GM21515 (cell line): Measurements from ENCODE around the gene GALNT18.

Experiments used
- ATAC-seq: cut with Tn5 transposase; IDR thresholded peaks from one replicate; pipeline ENCODE4 v1.9.1; 2021; ENCODE audit not compliant: unreplicated experiment

GALNT18 gene

DNA sequence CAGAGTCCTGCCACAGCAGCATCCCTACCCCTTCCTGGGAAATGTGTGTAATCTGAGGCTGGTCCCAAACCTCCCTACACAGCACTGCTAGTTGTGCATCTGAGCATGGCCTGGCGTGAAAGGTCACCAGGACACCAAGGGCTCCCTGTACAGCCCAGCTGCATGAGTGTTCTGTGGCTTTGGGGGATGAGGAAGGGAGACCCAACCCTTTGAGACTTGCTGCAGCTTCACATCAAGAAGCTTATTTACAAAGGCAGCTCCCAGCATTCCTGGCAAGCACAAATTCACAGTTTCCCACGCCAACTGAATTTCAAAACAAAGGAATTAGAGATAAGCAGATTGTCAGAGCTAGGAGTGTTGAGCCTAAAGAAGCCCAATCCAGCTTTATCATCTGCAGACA is 301.0 kb downstream of the GALNT18 start:
- no peak for ATAC-seq

DNA sequence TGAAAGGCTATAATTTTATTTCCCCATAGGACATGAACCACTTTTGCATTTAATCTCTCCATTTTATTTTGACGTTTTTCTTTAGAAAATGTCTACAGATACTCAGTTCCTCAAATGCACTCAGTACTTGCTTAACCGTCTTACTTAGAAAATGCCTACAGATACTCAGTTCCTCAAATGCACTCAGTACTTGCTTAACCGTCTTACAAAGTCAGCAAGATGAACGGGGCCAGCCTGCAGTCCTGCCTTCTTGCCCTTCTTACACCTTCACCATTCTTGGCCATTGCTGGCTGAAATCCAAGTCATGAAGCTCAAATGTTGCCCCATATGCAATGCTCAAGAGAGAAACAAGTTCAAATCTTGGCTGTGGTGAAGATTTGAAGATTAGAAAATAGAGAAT is 302.8 kb downstream of the GALNT18 start:
- ATAC-seq: peak; percentile 69

DNA sequence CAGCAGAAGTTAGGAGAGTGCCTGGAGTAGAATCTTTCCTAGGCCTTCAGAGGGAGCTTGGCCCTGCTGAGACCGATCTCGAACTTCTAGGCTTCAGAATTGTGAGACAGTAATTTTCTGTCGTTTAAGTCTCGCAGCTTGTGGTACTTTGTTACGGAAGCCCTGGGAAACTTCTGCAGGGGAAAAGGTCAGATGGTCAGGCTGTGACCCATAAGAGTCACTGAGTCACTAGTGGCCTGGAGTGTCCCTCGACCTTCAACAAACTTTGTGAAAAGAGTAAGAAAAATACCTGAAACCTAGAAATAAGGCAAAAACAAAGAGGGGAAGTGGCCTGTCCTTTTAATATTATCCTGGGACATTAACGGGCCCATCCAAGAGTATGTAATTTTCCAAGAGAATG is 303.3 kb downstream of the GALNT18 start:
- ATAC-seq: no peak

DNA sequence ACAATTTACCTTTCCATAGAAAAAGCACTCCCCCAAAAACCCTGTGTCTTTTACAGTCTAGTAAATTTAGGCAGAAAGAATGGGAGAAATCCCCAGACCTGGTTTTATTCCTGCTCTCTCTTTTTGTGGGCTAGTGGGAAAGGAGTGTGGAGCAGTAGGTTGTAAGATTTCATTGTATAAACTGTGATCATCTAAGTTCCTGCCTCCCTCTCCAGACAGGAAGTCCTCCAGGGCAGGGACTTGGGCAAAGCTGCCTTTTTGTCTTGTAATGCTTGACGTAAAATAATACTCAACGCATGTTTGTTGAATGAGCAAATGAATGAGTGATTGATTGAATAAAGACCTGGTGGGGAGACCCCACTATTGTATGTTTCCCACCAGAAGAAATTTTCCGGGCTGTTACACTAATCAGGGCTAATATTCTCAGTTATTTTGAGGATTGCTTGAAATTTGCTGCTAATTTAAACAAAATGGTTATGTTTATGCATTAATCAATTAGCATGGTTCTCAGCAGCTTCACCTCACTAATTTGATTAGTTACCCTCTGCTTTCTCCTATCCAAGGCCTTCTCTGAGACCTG is 305.1 kb downstream of the GALNT18 start:
- ATAC-seq: no peak

DNA sequence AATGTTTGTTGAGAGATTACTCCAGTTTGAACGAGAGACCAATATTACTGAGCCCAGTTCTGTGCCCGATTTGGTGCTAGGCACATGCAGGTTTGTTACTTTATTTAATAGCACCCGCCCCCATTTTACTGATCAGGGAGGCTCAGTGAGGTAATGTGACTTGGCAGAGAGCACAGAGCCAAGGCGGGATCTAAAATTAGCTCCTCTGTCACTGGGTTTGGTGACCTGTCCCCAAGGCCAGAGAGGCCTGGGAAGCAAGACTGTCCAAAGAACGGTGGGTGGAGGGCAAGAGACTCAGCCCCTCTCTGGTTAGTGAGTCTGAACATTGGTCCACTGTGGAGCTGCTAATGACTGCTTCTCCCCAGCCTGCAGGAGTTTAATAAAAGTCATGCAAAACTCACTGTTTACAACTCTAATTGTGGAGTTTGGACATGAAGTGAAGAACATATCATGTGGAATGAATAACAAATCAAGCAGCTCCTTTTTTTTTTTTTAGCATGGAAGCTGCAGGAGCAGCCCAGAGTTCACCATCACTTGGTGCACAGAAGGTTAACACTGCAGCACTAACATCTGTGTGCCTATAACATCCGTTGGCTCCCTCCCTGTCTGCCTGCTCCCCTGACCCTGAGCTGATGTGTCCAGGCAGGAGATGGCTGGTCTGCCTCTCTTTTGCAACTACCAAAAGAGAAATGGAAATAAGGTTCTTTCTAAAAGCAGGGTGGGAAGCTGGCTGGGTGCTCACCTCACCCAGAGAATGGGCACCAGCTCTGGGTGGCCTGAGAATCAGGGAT is 307.7 kb downstream of the GALNT18 start:
- ATAC-seq: no peak

DNA sequence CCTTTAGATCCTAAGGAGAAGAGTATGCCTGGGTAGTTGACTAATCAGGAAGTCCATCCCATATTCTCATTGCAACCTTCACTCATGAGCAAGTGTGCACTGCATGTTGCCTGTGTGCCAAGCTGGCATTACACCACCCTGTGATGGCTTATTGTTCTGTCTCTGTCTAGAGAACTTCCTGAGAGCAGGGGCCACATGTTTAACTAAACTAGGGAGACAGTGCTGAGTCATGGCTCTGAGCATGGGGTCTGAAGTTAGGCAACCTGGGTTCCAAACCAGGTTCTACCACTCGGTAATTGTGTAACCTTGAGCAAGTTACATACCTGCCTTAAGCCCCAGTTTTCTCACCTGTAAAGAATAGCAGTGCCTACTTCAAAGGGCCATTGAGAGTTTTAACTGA is 308.4 kb downstream of the GALNT18 start:
- no peak for ATAC-seq

DNA sequence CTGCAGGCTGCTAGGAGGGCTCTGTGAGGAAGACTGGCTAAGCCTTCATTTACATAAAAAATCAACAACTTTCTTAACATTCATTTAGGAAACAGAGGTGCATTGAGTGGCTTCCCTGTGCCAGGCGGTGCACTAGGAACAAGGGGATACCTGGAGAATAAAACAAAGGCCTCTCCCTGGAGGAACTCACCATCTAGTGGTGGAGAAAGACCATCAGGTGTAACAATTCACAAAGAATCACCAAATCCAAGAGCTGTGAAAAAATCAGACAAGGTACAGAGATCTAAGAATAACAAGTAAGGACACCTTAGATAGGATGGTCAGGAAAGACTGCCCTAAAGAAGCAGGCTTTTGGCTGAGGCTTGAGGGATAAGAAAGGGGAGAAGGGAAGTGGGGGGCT is 309.1 kb downstream of the GALNT18 start:
- ATAC-seq: no peak

DNA sequence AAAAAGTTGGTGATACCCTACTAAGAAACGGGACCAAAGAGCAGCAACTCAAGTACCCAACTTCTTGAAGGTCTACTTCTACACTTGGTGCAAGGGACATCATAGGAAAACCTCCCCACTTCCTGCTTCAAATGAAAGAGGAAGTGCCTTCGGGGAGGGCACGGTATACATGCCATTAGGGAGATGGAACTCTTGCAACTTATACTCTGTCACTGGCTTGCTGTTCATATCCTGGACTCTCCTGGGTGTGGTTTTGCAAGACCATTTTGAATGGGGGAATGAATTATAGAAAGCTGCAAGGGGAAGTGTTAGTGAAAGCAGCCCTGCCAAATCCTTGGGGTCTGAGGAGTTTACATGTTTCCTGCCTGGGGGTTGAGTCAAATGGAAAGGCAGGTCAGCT is 310.6 kb downstream of the GALNT18 start:
- ATAC-seq: no peak

DNA sequence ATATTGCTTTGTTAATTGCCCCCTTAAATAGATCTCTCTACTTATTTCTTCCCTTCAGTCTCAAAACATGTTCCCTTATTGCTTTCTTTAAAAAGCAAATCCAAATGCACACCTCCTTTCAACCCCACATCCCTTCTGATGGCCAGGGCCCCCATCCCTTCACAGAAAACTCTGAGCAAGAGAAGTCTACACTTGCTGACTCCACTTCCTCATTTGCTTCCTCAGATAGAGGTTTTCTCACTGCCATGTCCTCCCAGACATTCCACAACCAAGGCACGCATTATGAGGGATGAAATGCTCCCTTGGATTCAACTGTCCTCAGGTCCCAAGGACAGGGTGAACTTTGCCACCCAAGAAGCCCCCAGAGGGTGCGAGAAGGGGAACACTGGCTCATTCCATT is 311.9 kb downstream of the GALNT18 start:
- no peak for ATAC-seq

DNA sequence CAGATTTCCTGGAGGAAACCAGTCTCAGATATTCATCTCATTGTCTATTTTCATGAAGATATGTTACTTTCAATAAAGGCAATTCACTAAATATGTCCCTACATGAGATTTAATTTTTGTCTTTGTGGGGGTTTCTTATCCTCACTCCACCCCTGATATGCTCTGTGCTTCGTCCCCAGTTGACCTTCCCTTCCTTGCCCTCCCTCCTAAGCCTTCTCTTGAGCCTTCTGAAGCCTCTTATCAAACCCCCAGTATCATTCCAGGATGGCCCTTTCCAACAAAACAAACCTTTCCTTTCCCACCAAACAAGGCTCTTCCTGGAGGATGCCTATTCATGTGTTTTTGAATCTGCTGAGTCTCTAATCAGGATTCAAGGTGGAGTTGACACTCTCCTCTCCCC is 313.6 kb downstream of the GALNT18 start:
- no peak for ATAC-seq

DNA sequence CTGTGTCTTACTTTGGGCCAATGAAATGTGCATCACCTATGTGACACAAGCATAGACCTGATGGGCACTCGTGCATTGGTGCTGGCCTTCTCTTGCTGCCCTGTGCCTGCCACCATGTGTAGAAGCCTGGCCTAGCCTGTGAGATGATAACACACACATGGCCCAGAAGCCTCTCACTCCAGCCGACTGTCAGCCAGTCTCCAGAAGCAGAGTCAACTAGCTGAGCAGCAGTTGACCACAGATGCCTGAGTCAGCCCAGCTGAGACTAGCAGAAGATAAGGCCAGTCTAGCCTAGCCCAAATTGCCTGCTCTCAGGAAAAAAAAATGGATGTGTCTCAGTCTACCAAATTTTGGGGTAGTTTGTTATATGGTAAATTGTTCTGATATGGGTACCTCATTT is 314.9 kb downstream of the GALNT18 start:
- no peak for ATAC-seq

DNA sequence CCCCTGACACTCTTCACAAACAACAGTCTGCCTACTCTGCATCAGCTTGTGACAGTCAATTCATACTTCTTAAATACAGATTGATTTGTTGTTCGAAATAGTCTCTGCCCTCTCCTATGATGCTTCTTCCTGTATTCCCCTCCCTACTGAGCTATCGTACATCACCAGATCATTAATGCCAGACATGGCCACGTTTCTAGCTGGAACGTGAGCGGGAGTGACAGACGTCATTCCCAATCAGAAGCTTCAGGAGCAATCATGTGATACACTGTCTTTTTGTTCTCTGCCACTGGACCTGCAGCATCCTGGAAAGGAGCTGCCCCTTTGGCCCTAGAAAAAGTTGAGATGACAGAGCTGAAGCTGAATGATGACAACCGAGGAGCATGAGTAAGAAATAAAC is 317.3 kb downstream of the GALNT18 start:
- no peak for ATAC-seq

DNA sequence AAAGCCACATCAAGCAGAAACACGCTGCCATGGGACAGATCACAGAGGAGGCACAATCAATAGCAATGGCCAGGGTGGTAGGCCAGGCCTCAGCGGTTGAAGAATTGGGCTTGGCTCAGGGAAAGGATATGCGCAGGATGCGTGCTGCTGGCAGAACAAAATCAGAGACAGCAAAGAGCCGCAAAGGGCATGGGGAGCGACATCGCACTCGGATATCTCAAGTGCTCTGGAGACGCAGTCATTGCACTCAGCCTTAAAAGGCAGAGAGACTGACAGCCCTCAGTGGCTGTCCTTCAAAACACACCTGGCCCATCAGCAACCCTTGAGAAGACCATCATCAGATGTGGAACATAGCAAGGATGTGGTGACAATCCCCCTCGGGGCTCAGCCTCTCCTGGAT is 319.2 kb downstream of the GALNT18 start:
- no peak for ATAC-seq

DNA sequence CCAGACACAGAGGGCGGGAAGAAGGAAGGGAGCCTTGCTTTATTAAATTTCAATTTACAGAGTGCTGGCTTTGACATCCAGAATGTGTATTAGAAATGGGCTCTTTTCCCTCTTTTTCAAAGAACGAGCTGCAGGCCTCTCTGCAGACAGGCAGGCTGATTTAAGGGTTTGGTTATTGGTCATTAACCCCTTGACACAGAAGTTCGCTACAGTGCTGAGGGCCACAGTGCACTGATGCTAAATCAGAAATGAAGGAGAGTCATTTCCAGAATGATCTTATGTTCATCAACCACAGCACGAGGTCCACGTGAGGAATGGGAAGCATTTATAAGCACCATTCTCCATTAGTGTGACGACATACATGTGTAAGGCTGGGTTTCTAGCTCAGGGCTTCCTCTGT is 320.6 kb downstream of the GALNT18 start:
- no peak for ATAC-seq

DNA sequence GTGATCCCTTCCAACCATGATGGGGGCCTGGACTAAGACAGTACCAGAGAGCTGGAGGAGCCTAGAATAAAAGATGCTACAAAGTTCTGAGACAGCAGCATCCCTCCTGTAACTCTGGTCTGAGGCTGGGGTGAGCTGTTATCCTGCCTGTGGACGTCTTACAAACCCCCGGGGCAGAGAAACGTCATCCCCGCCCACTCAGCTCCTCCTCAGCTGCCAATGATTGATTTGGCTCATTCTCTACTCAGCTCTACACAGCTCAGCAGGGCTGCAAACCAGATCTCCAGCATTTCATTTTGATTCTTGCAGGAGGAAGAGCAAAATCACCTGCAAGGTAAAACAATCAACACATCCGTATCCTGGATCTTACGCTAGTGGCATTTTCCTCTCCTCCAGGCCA is 324.2 kb downstream of the GALNT18 start:
- ATAC-seq: no peak

DNA sequence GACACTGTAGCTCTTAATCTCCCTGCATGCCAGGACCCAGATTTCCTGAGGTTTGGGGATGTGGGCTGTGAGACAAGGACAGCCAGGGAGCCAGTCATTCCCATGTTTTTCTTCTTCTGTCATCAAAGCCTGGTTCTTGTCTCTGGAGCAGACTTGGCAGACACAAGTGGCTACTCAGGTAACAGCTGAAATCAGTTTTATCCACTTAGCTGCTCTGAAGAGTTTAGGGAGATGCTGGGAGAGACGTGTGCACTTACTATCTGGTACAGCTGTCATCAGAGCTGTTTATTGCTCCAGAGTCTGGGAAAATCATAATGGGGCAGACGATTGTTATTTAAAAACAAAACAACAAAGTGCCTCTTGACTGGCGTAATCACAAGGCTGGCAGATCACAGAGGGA is 325.4 kb downstream of the GALNT18 start:
- ATAC-seq: no peak

DNA sequence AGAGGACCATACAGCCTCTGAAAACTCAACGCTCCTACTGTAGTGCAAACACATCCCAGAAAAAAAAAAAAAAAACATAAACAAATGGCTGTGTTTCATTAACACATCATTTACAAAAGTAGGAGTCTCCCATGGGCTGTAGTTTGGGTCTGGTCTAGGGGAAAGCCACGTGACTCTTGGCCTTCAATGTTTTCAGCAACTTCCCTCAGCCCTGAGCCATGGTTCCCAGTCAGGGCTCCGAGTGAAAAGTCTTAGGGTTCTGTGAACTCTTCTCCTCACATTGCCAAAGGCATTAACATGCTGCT is 327.3 kb downstream of the GALNT18 start:
- ATAC-seq: no peak

DNA sequence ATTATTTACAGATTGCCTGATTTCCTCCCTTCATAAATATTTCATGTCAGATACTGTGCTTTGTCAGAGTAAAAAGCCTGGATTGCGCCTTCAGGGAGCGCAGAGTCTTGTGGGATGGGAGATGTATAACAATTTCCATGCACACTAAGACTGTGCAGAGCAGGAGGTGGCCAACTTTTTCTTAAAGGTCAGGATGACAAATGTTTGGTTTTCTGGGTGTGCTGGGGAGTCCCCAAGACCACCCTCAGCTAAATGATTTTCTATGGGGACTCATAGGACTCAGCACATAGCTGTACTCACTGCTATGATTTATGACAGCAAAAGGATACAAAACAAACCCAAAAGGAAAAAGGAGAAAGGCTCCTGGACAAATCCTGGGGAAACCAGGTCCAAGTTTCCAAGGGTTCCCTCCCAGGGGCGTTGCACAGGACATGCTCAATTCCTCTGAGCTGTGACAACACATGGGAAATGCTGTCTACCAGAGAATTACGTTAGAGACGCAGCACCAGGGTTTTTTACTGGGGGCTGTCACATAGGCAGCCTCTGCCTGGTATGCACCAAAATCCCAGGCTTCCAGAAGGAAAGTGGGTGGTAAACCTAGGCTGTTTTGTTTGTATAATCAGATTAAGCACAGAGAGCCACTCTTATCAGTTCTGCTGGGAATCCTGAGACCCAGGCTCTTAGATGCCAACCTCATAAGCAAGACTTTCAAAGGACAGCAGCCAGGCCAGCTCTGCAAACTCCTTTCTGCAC is 327.8 kb downstream of the GALNT18 start:
- no peak for ATAC-seq

DNA sequence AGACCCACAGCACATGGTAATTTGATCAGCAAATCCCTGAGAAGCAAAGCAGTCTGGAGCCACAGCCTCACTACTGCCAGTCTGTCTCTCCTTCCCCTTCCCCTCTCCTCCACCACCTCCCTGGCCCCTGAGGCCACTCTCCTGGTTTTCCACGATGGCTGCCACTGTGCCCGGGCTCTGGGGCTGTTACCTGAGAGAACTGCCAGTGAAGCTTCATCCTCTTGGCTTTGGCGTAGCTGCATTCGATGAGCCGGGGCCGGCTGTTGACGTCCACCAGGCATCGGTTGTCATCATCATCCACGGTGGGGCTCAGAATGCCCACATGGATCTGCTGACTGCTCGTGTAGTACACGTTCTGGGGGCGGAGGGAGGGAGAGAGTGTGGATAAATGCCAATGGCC is 329.0 kb downstream of the GALNT18 start:
- no peak for ATAC-seq

DNA sequence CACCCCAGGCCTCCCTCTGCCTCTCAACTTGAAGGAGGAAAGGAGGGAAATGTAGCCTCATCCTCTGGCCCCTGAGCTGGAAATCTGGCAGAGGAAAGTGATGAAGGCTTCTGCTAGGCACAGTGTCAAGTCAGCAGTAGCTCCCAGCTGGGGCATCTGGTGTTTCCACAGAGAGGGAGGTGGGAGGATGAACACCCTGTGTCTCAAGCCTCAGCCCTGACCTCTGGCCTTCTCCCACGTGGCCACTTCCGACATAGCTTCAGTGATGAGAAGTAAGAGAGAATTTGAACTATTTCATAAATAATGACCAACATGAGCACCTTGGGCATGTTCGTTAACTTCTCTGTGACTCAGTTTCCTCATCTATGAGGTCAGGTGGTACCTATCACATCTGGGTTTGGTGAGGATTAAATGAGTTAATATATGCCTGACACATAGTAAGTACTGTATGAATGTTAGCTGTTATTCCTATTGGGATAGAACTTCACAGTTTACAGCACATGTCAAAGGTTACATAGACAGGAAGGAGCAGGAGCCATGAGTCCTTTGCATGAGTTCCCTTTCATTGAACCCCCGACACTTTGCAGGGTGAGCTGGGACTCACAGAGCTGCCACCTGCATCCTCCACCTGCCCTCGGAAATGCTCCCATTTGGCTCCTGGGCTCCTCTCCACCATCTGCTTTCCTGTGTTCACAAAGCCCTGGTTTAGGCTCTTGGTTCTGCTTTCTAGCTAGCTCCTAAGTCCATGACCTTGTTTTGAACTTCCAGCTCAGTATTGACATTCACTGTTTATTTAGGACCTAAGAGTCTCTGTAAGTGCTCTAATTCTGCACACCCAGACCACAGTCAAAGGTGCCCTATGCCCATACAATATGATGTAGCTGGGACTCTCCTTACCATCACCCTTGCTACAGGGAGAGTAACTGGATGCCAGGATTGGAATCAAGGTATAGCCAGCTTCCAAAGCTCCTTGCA is 330.5 kb downstream of the GALNT18 start:
- ATAC-seq: no peak

DNA sequence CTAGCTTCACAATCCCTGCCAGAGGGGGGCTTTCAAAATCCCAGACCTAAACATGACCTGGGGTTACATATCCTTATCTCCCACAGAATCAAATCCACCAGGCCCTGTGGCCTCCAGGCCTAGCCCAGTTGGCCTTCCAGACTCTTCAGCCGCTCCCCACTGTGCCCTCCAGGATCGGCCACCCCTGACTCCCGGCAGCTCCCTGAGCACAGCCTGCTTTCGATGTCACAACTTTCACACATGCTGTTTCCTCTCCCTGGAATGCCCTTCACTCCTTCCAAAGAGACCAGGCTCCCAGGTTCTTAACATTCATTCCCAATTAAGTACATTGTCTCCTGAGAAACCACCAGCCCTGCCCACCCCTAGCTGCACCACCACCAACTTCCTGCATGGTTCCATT is 331.5 kb downstream of the GALNT18 start:
- no peak for ATAC-seq
